ENCODE results near the gene OSGIN1.

Gene OSGIN1

DNA sequence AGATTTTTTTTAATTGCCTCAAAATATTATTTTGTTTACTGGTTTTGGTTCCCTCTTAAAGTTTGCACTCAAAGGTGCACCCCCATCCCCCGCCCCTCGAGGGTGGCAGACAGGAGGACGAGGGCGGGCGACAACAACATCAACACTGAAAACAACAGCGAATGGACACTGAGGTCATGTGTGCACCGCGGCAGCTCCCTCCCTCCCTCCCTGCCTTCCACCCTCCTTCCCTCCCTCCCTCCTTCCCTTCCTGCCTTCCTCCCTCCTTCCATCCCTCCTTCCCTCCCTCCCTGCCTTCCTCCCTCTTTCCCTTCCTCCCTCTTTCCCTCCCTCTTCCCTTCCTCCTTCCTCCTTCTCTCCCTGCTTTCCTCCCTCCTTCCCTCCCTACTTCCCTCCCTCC lies 1.5 kb upstream of the OSGIN1 start:
- H3K4me3 ChIP-seq (ENCODE audit: low read length), result no peak overlapping the region
- no peak overlapping the region for H3K9ac ChIP-seq (ENCODE audit: low read length)
- H3K9me3 ChIP-seq (ENCODE audit: insufficient read depth, low read length), result no peaks in the 10 kb centered on the region
- H3K79me2 ChIP-seq (ENCODE audit: low read length), result no peaks in the 10 kb centered on the region
- no peak for TF ChIP-seq EZH2phosphoT487 (IDR thresholded peaks at IDR 0.05; ENCODE audit: low read depth)
- TF ChIP-seq, protein P1, sequence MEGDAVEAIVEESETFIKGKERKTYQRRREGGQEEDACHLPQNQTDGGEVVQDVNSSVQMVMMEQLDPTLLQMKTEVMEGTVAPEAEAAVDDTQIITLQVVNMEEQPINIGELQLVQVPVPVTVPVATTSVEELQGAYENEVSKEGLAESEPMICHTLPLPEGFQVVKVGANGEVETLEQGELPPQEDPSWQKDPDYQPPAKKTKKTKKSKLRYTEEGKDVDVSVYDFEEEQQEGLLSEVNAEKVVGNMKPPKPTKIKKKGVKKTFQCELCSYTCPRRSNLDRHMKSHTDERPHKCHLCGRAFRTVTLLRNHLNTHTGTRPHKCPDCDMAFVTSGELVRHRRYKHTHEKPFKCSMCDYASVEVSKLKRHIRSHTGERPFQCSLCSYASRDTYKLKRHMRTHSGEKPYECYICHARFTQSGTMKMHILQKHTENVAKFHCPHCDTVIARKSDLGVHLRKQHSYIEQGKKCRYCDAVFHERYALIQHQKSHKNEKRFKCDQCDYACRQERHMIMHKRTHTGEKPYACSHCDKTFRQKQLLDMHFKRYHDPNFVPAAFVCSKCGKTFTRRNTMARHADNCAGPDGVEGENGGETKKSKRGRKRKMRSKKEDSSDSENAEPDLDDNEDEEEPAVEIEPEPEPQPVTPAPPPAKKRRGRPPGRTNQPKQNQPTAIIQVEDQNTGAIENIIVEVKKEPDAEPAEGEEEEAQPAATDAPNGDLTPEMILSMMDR (IDR thresholded peaks at IDR 0.05; ENCODE audit: low read depth, low read length), result no peak
- H2AFZ ChIP-seq (ENCODE audit: low read depth, low read length), result no peak overlapping the region
- no peaks in the 10 kb centered on the region for H4K20me1 ChIP-seq (ENCODE audit: insufficient read depth, low read length)
- H3K4me2 ChIP-seq (ENCODE audit: low read length), result no peak overlapping the region
- H3K27ac ChIP-seq (ENCODE audit: low read length), result no peak overlapping the region
- H3K4me1 ChIP-seq (ENCODE audit: low read length), result peaks cover 15% of the 10 kb centered on the region
- peaks cover 13% of the 10 kb centered on the region; the same call in 1 of the 2 replicates for H3K27me3 ChIP-seq (ENCODE audit: low read depth, low read length)
- H3K36me3 ChIP-seq (replicated peaks; ENCODE audit: low read depth, low read length), result no peaks in the 10 kb centered on the region

DNA sequence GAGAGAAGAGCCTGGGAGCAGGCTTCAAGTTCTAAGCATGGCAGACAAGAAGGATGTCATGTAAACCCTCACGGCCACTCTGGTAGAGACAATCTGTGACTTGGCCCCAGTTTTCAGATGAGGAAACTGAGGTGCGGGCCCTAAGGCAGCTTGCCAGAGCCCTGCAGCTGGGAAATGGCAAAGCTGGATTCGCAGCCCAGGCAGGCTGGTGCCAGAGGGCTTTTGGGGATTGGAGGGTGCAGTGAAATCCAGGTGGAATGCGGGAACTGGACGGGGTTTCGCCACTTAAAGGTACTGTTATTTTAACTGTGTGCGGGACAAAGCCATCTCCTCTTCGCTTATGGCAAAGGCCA lies 477 bp upstream of the OSGIN1 start:
- Histone ChIP-seq H3K4me3 (ENCODE audit: low read length) (peak overlapping the region; percentile 90), H2AFZ (ENCODE audit: low read depth, low read length) (peak overlapping the region; percentile 86), H3K36me3 (replicated peaks; ENCODE audit: low read depth, low read length) (no peaks in the 10 kb centered on the region), H3K4me2 (ENCODE audit: low read length) (peak overlapping the region; percentile 98), H3K79me2 (ENCODE audit: low read length) (no peaks in the 10 kb centered on the region), H3K27ac (ENCODE audit: low read length) (peak overlapping the region; percentile 10; the same call in 1 of the 2 replicates), H3K4me1 (ENCODE audit: low read length) (peaks cover 19% of the 10 kb centered on the region), H3K27me3 (ENCODE audit: low read depth, low read length) (peaks cover 13% of the 10 kb centered on the region; the same call in 1 of the 2 replicates), H4K20me1 (ENCODE audit: insufficient read depth, low read length) (no peaks in the 10 kb centered on the region), H3K9ac (ENCODE audit: low read length) (peak overlapping the region; percentile 75), H3K9me3 (ENCODE audit: insufficient read depth, low read length) (no peaks in the 10 kb centered on the region)
- TF ChIP-seq, protein P1 (IDR thresholded peaks at IDR 0.05; ENCODE audit: low read depth, low read length), result no peak
- no peak for TF ChIP-seq EZH2phosphoT487 (IDR thresholded peaks at IDR 0.05; ENCODE audit: low read depth)

DNA sequence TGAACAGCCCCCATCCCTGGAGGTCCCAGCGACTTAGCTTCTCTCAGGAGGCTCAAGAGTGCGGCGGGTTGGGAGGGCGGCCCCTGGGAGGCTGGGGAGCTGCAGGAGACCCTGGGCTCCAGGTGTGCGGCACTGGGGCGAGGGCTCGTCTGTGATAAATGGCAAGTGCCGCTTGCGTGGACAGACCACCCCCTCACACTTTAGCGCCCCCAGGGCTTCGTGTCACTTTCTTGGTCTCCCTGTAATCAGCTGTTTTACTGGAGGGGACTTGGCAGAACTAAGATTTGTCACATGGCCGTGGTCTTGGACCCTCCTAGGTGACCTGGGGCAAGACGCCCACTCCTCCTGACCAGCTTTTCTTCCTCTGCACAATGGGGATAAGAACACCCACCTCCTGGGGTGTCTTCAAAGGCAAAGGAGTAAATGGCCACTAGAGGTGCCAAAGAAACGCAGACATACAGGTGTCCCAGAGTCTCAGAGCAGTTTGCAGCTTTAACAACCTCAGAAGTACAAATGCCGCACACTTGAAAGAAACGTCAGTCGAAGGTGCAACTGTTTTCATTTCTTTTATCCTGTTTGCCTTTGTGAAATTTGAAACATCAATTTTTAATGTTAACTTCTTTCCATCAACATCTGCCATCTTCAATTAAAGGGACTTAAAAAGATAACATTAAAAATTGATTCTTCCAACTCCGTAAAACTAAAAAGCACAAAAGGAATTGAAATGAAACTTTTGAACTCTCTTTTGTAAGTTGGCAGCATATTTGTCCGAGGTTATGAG lies 946 bp downstream of the OSGIN1 start:
- H3K9me3 ChIP-seq (ENCODE audit: insufficient read depth, low read length), result no peaks in the 10 kb centered on the region
- no peaks in the 10 kb centered on the region for H3K36me3 ChIP-seq (replicated peaks; ENCODE audit: low read depth, low read length)
- H2AFZ ChIP-seq (ENCODE audit: low read depth, low read length), result peak overlapping the region; percentile 81; the same call in 1 of the 2 replicates
- H3K4me2 ChIP-seq (ENCODE audit: low read length), result peak overlapping the region; percentile 98
- H3K79me2 ChIP-seq (ENCODE audit: low read length), result no peaks in the 10 kb centered on the region
- H3K4me1 ChIP-seq (ENCODE audit: low read length), result peaks cover 19% of the 10 kb centered on the region
- peak overlapping the region; percentile 75 for H3K9ac ChIP-seq (ENCODE audit: low read length)
- TF ChIP-seq, protein P1 (IDR thresholded peaks at IDR 0.05; ENCODE audit: low read depth, low read length), result peak; percentile 63
- TF ChIP-seq EZH2phosphoT487 (IDR thresholded peaks at IDR 0.05; ENCODE audit: low read depth), result no peak
- no peaks in the 10 kb centered on the region for H4K20me1 ChIP-seq (ENCODE audit: insufficient read depth, low read length)
- no peak overlapping the region for H3K27ac ChIP-seq (ENCODE audit: low read length)
- peak overlapping the region; percentile 90 for H3K4me3 ChIP-seq (ENCODE audit: low read length)
- H3K27me3 ChIP-seq (ENCODE audit: low read depth, low read length), result peaks cover 13% of the 10 kb centered on the region; the same call in 1 of the 2 replicates

DNA sequence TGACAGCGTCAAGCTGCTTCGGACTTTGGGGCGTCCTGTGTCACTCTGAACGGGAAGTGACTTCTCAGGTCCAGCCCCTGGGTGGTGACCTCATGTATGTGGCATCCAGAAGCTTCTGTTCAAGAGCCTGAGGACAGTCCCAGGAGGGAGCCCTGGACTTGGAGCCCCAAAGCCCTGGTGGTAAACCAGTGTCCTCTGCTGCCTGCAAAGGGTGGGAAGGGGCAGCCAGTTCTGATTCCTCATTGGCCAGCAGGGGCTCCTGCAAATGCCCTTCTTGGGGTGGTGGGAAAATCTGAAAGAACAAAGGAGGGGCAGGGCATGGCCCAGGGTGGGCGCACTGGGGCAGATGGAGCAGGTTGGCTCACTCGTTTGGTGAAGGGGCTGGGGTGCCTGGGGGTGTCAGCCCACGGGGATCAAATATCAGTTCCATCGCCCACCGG lies 1.6 kb downstream of the OSGIN1 start:
- no peak overlapping the region for H3K4me3 ChIP-seq (ENCODE audit: low read length)
- H4K20me1 ChIP-seq (ENCODE audit: insufficient read depth, low read length), result no peaks in the 10 kb centered on the region
- TF ChIP-seq, protein P1 (IDR thresholded peaks at IDR 0.05; ENCODE audit: low read depth, low read length), result no peak
- no peak for TF ChIP-seq EZH2phosphoT487 (IDR thresholded peaks at IDR 0.05; ENCODE audit: low read depth)
- peaks cover 19% of the 10 kb centered on the region for H3K4me1 ChIP-seq (ENCODE audit: low read length)
- H3K27me3 ChIP-seq (ENCODE audit: low read depth, low read length), result peaks cover 13% of the 10 kb centered on the region; the same call in 1 of the 2 replicates
- no peaks in the 10 kb centered on the region for H3K79me2 ChIP-seq (ENCODE audit: low read length)
- no peak overlapping the region for H3K27ac ChIP-seq (ENCODE audit: low read length)
- H3K9ac ChIP-seq (ENCODE audit: low read length), result no peak overlapping the region
- no peak overlapping the region for H2AFZ ChIP-seq (ENCODE audit: low read depth, low read length)
- peak overlapping the region; percentile 98 for H3K4me2 ChIP-seq (ENCODE audit: low read length)
- no peaks in the 10 kb centered on the region for H3K9me3 ChIP-seq (ENCODE audit: insufficient read depth, low read length)
- H3K36me3 ChIP-seq (replicated peaks; ENCODE audit: low read depth, low read length), result no peaks in the 10 kb centered on the region
